Mesenchymal stem cell (in vitro differentiated cells and primary cell): Measurements from ENCODE around the gene CYP2D6.
A peak's percentile ranks its signal among the peaks of the same experiment; 100 is the strongest.

Source experiments
- DNase-seq: peaks from one replicate; pipeline ENCODE4 v3.0.0-alpha.2; 2013
- H2AFZ ChIP-seq: one replicate; pipeline ENCODE4 v1.6.1; 2013; ENCODE audit warnings: low read depth, mild to moderate bottlenecking, control low read depth, inconsistent platforms, low read length, moderate library complexity
- H2AK5ac ChIP-seq: 2 replicates; pipeline ENCODE4 v1.6.1; 2013; ENCODE audit warnings: low read length, moderate library complexity, mild to moderate bottlenecking, inconsistent platforms; ENCODE audit not compliant: severe bottlenecking
- H2BK120ac ChIP-seq: one replicate; pipeline ENCODE4 v1.6.1; 2013; ENCODE audit warnings: low read depth, mild to moderate bottlenecking, inconsistent platforms, low read length, moderate library complexity
- H2BK12ac ChIP-seq, 2 experiments: one replicate each; pipeline ENCODE4 v1.6.1; 2013; ENCODE audit warnings: inconsistent platforms in 2 of 2, low read length in 2 of 2, mild to moderate bottlenecking in 2 of 2, moderate library complexity in 2 of 2, control low read depth in 1 of 2
- H2BK15ac ChIP-seq: one replicate; pipeline ENCODE4 v1.6.1; 2013; ENCODE audit warnings: mild to moderate bottlenecking, low read depth, inconsistent platforms; ENCODE audit not compliant: poor library complexity, severe bottlenecking
- H2BK5ac ChIP-seq: 2 replicates; pipeline ENCODE4 v1.6.1; 2013; ENCODE audit warnings: low read depth, mild to moderate bottlenecking, low read length, control low read depth, inconsistent platforms; ENCODE audit not compliant: poor library complexity, severe bottlenecking
- H3K14ac ChIP-seq, 2 experiments: one replicate each; pipeline ENCODE4 v1.6.1; 2013; ENCODE audit warnings: inconsistent platforms in 2 of 2, low read length in 2 of 2, control low read depth in 1 of 2, mild to moderate bottlenecking in 1 of 2, moderate library complexity in 1 of 2
- H3K18ac ChIP-seq, 2 experiments: one replicate each; pipeline ENCODE4 v1.6.1; 2013; ENCODE audit warnings: inconsistent platforms in 2 of 2, low read length in 2 of 2, control low read depth in 1 of 2, low read depth in 1 of 2, mild to moderate bottlenecking in 1 of 2
- H3K23ac ChIP-seq, 2 experiments: one replicate each; pipeline ENCODE4 v1.6.1; 2013; ENCODE audit warnings: inconsistent platforms in 2 of 2, low read length in 2 of 2, mild to moderate bottlenecking in 2 of 2, moderate library complexity in 2 of 2, control low read depth in 1 of 2
- H3K27ac ChIP-seq: 2 replicates; pipeline ENCODE4 v1.5.1; 2013; ENCODE audit warnings: mild to moderate bottlenecking, moderate library complexity, low read length, control low read depth, inconsistent platforms; ENCODE audit not compliant: poor library complexity, severe bottlenecking
- H3K27me3 ChIP-seq, 2 experiments: 2 replicates each; pipeline versions ENCODE4 v1.6.1 to v1.7.0; 2013; ENCODE audit warnings: low read length in 2 of 2, mild to moderate bottlenecking in 2 of 2, moderate library complexity in 2 of 2, control low read depth in 1 of 2, inconsistent platforms in 1 of 2; ENCODE audit not compliant: control insufficient read depth in 1 of 2, insufficient read depth in 1 of 2
- H3K36me3 ChIP-seq, 2 experiments: 2 replicates each; pipeline versions ENCODE4 v1.6.1 to v1.7.0; 2013; ENCODE audit warnings: low read length in 2 of 2, control low read depth in 1 of 2, inconsistent platforms in 1 of 2, low read depth in 1 of 2, mild to moderate bottlenecking in 1 of 2; ENCODE audit not compliant: insufficient read depth in 2 of 2, control insufficient read depth in 1 of 2
- H3K4ac ChIP-seq, 2 experiments: one replicate each; pipeline ENCODE4 v1.6.1; 2013; ENCODE audit warnings: inconsistent platforms in 2 of 2, low read length in 2 of 2, mild to moderate bottlenecking in 2 of 2, moderate library complexity in 2 of 2, control low read depth in 1 of 2, low read depth in 1 of 2
- H3K4me1 ChIP-seq: 2 replicates; pipeline ENCODE4 v1.6.1; 2013; ENCODE audit warnings: low read depth, low read length, control low read depth; ENCODE audit not compliant: control insufficient read depth, insufficient read depth
- H3K4me2 ChIP-seq: 2 replicates; pipeline ENCODE4 v1.6.1; 2013; ENCODE audit warnings: low read length, mild to moderate bottlenecking, inconsistent platforms; ENCODE audit not compliant: poor library complexity, severe bottlenecking
- H3K4me3 ChIP-seq, 2 experiments: 2 replicates each; pipeline versions ENCODE4 v1.5.1 to v1.7.0; 2013; ENCODE audit warnings: low read length in 2 of 2, mild to moderate bottlenecking in 2 of 2, control low read depth in 1 of 2, low read depth in 1 of 2; ENCODE audit not compliant: insufficient read depth in 1 of 2
- H3K79me1 ChIP-seq: replicated peaks from 2 replicates; pipeline ENCODE4 v1.6.1; 2013; ENCODE audit warnings: mild to moderate bottlenecking, control low read depth, low read length, inconsistent platforms; ENCODE audit not compliant: poor library complexity, severe bottlenecking
- H3K9ac ChIP-seq: 2 replicates; pipeline ENCODE4 v1.7.0; 2013; ENCODE audit warnings: mild to moderate bottlenecking, low read length, moderate library complexity
- H3K9me3 ChIP-seq: 2 replicates; pipeline ENCODE4 v1.7.0; 2013; ENCODE audit warnings: mild to moderate bottlenecking, low read length; ENCODE audit not compliant: control insufficient read depth
- H4K8ac ChIP-seq: one replicate; pipeline ENCODE4 v1.6.1; 2013; ENCODE audit warnings: inconsistent platforms, mild to moderate bottlenecking, low read length, moderate library complexity
- H4K91ac ChIP-seq: one replicate; pipeline ENCODE4 v1.6.1; 2013; ENCODE audit warnings: mild to moderate bottlenecking, low read length, inconsistent platforms
- WGBS: methylation state at CpG from one replicate; pipeline ENCODE4 v1.1.7; 2013; ENCODE audit warnings: mixed read lengths; 5-methylcytosine and 5-hydroxymethylcytosine counted together

CYP2D6 gene

GRCh38 chr22:42171946-42172719 is 41.5 kb upstream of the CYP2D6 start:
- Histone ChIP-seq H3K36me3 (peaks cover 25 to 28% of the 10 kb centered on the region in 2 experiments), H2BK15ac (no peak overlapping the region), H3K4ac (no peak overlapping the region), H2AFZ (no peak overlapping the region), H3K4me3 (no peak overlapping the region), H2BK5ac (no peak overlapping the region), H2BK12ac (no peak overlapping the region), H2BK120ac (no peak overlapping the region), H3K9me3 (no peaks in the 10 kb centered on the region), H3K14ac (no peak overlapping the region), H3K9ac (no peak overlapping the region), H3K4me1 (peaks cover 30% of the 10 kb centered on the region), H3K18ac (no peak overlapping the region), H2AK5ac (no peak overlapping the region), H3K23ac (no peak overlapping the region), H4K8ac (no peak overlapping the region), H3K27me3 (no peaks in the 10 kb centered on the region), H3K4me2 (no peak overlapping the region), H4K91ac (no peak overlapping the region), H3K27ac (no peak overlapping the region), H3K79me1 (peaks cover 33% of the 10 kb centered on the region)
- WGBS, result 90% methylated on average over 6 of the region's 8 CpGs
- no peak for DNase-seq

DNA sequence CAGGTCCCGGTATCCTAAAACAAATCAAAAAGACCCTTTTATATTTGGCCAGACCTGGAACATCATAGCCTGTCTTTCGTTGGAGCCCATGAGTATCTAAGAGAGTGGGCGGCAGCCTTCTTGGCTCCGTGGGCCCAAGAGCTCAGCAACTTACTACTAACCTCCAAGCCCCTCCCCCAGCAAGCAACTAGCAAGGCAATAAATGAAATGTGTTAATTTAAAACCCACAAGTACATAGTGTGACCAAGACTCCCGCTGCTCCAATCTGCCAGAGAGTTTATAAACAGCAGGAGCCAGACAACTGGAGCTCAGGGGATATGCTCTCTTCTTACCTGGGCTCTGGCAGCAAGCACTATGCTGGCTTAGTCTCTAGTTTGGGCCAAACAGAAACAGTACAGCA is 40.8 kb upstream of the CYP2D6 start:
- Histone ChIP-seq H3K18ac (no peak overlapping the region), H3K27ac (no peak overlapping the region), H2BK5ac (no peak overlapping the region), H2BK15ac (no peak overlapping the region), H3K36me3 (peaks cover 26 to 30% of the 10 kb centered on the region in 2 experiments), H3K4me2 (no peak overlapping the region), H2AK5ac (no peak overlapping the region), H3K9me3 (no peaks in the 10 kb centered on the region), H4K91ac (no peak overlapping the region), H3K9ac (no peak overlapping the region), H3K4me3 (no peak overlapping the region), H3K4ac (no peak overlapping the region), H2AFZ (no peak overlapping the region), H3K79me1 (peaks cover 38% of the 10 kb centered on the region), H3K27me3 (no peaks in the 10 kb centered on the region), H3K4me1 (peaks cover 29% of the 10 kb centered on the region), H2BK12ac (no peak overlapping the region), H3K23ac (no peak overlapping the region), H3K14ac (no peak overlapping the region), H4K8ac (no peak overlapping the region), H2BK120ac (no peak overlapping the region)
- DNase-seq, result no peak
- WGBS, result 68% methylated on average over 5 of the region's 5 CpGs

DNA sequence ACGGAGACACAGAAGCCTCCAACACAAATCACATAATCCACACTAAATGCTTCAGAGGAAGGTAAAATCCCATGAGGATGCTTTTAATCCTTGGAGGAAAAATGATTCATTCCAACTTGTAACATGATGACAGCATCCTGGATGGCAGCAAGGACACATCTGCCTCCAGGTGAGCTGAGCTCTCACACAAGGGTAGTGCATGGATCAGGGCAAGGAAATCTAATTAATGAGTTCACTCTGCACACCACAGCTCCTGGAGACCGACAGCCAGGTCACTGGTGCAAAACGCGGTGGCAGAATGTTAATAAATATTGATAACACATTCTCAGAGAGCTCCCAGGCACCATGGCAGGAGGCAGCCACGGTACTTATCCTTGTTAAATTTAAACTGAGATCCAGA is 40.3 kb upstream of the CYP2D6 start:
- peaks cover 23 to 28% of the 10 kb centered on the region in 2 experiments for H3K36me3 ChIP-seq
- H3K14ac ChIP-seq, result no peak overlapping the region
- H2AK5ac ChIP-seq, result no peak overlapping the region
- no peak overlapping the region for H3K27ac ChIP-seq
- H3K9me3 ChIP-seq, result no peaks in the 10 kb centered on the region
- H2AFZ ChIP-seq, result no peak overlapping the region
- no peak overlapping the region for H3K4me2 ChIP-seq
- no peak overlapping the region for H2BK15ac ChIP-seq
- WGBS, result 90% methylated on average over 5 of the region's 5 CpGs
- H2BK120ac ChIP-seq, result no peak overlapping the region
- no peak overlapping the region for H2BK5ac ChIP-seq
- H3K18ac ChIP-seq, result no peak overlapping the region
- no peak overlapping the region for H4K91ac ChIP-seq
- H3K23ac ChIP-seq, result no peak overlapping the region
- H3K79me1 ChIP-seq, result peaks cover 33% of the 10 kb centered on the region
- peaks cover 27% of the 10 kb centered on the region for H3K4me1 ChIP-seq
- no peak for DNase-seq
- no peak overlapping the region for H3K4me3 ChIP-seq
- H3K9ac ChIP-seq, result no peak overlapping the region
- H4K8ac ChIP-seq, result no peak overlapping the region
- H2BK12ac ChIP-seq, result no peak overlapping the region
- no peaks in the 10 kb centered on the region for H3K27me3 ChIP-seq
- no peak overlapping the region for H3K4ac ChIP-seq

DNA sequence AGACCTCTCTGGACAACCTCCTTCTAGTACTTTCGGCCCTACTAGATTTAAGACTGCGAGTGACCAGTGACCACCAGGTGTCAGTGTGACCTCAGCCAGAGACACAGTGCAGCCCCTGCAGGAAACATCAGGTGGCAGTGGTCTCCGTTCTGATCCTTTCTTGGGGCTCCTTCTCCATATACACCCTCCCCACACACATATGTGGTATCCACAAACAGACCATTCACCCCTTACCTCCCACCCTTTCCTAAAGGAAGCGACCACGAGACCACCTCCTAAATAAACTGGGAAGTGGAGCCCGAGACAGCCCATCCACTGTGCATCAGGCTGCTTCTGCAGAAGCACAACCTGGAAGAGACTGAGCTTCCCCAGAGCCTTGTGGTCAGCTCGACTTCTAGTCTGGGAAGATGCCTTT is 38.5 kb upstream of the CYP2D6 start:
- H4K8ac ChIP-seq, result no peak overlapping the region
- peak; percentile 79 for DNase-seq
- no peak overlapping the region for H3K4me2 ChIP-seq
- H3K4me3 ChIP-seq, result no peak overlapping the region
- no peak overlapping the region for H2BK12ac ChIP-seq
- no peak overlapping the region for H3K14ac ChIP-seq
- no peak overlapping the region for H2AFZ ChIP-seq
- no peak overlapping the region for H2BK120ac ChIP-seq
- H3K9me3 ChIP-seq, result no peaks in the 10 kb centered on the region
- H3K9ac ChIP-seq, result no peak overlapping the region
- no peak overlapping the region for H2AK5ac ChIP-seq
- no peak overlapping the region for H3K23ac ChIP-seq
- H2BK5ac ChIP-seq, result no peak overlapping the region
- H3K18ac ChIP-seq, result no peak overlapping the region
- peaks cover 36 to 43% of the 10 kb centered on the region in 2 experiments for H3K36me3 ChIP-seq
- H4K91ac ChIP-seq, result no peak overlapping the region
- H3K4me1 ChIP-seq, result peaks cover 24% of the 10 kb centered on the region
- H3K79me1 ChIP-seq, result peaks cover 41% of the 10 kb centered on the region
- no peak overlapping the region for H2BK15ac ChIP-seq
- no peak overlapping the region for H3K4ac ChIP-seq
- no peak overlapping the region for H3K27ac ChIP-seq
- WGBS, result 41% methylated on average over 7 of the region's 7 CpGs
- no peaks in the 10 kb centered on the region for H3K27me3 ChIP-seq
